OCI-LY3 (cell line): ENCODE results near the gene ITK.

ENCODE experiments used
- CTCF ChIP-seq: fragments of 200-600, 300-600 bp; sonication (generic); IDR thresholded peaks from 2 replicates; pipeline ENCODE4 v1.5.1; 2014; ENCODE audit warnings: antibody characterized with exemption, low read length, low read depth
- EZH2phosphoT487 ChIP-seq: fragments of 200-600 bp; shearing (Covaris generic); IDR thresholded peaks from 2 replicates; pipeline ENCODE4 v1.6.1; 2018; ENCODE audit warnings: antibody characterized with exemption, mixed run types, low read depth

- TF ChIP-seq CTCF (no peak), EZH2phosphoT487 (no peak)
These were observed 42.9 kb upstream of the ITK start for GRCh38 chr5:157137691-157138090.
